ENCODE measurements around the gene ISG15.

- TF ChIP-seq SIN3A (IDR thresholded peaks at IDR 0.05; ENCODE audit: low read depth), result no peak
- TF ChIP-seq MAX (IDR thresholded peaks at IDR 0.05), result no peak
- TF ChIP-seq CTCF (IDR thresholded peaks at IDR 0.05 in 2 of 3, conservative IDR thresholded peaks at IDR 0.05 in 1 of 3; ENCODE audit: borderline replicate concordance in 1 of 3, insufficient read depth in 1 of 3, low read depth in 2 of 3, low read length in 2 of 3), result no peak
- no peak for TF ChIP-seq ZNF274 (IDR thresholded peaks at IDR 0.05; ENCODE audit: low read depth, low read length)
- TF ChIP-seq ATF3 (IDR thresholded peaks at IDR 0.05), result no peak
- TF ChIP-seq POLR2AphosphoS5 (IDR thresholded peaks at IDR 0.05; ENCODE audit: low read depth, low read length), result 0 out of 2 replicates have a peak, but pooled peaks have one; percentile 9
- TF ChIP-seq EZH2 (IDR thresholded peaks at IDR 0.05), result no peak
- TF ChIP-seq POLR2A (IDR thresholded peaks at IDR 0.05; ENCODE audit: borderline replicate concordance, extremely low read depth, insufficient read depth, insufficient read length), result no peak
- TF ChIP-seq ELF1 (IDR thresholded peaks at IDR 0.05; ENCODE audit: borderline replicate concordance, low read depth), result no peak
Measured at GRCh38 chr1:996851-997712, 16.2 kb upstream of the ISG15 start.
